Stimulated activated CD4-positive, alpha-beta T cell treated with anti-CD3 and anti-CD28 coated beads, Interleukin-4, amount 100 ng/mL, for 24 hours (primary cell): Measurements from ENCODE around the gene UBE2R2.
"Not testable (repeated sequence)": the region's sequence is repeated elsewhere in the genome, so short reads cannot be mapped to it uniquely, and the experiment has no call there.

ENCODE experiments used
- DNase-seq: peaks from one replicate; pipeline ENCODE4 v3.0.0-alpha.2; 2020

Gene UBE2R2

DNA sequence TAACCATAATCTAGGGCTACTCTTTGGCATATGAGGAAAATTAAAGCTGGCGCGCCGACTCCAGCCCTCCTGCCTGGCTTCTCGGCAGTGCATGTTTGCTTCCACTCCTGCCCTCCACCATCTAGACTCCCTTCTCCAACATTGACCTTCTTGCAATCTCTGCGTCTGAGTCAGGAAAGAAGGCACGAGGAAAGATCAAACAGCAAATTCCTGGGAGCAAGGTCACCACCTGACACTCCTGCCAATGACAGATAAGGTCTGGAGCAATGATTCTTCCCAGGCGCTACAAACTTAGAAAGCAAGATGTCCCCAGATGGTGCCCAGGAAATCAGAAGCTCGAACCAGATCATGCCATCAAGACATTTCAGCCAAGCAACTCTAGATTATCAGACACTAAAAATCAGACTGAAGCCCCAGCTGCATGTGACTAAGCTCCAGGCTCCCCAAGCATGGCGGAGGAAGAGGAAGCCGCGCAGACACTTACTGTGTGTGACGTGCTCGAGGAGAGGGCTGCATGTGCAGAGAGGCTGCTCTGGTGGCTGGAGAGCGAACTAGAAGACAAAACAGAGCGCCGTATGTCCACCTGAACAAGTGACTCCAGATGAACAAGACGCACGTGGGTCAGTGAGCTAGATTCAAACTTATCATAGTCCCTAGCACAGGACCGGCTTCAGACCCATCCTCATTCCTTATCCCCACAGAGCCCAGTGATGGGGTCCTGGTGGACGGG lies 115.3 kb downstream of the UBE2R2 start:
- no peak for DNase-seq

GRCh38 chr9:33934188-33934878 lies 117.4 kb downstream of the UBE2R2 start:
- DNase-seq, result no peak

GRCh38 chr9:33939924-33940874 lies 123.2 kb downstream of the UBE2R2 start:
- DNase-seq, result no peak

GRCh38 chr9:33942471-33943083 lies 125.6 kb downstream of the UBE2R2 start:
- DNase-seq, result no peak

GRCh38 chr9:33943389-33943788 lies 126.4 kb downstream of the UBE2R2 start:
- DNase-seq, result no peak

DNA sequence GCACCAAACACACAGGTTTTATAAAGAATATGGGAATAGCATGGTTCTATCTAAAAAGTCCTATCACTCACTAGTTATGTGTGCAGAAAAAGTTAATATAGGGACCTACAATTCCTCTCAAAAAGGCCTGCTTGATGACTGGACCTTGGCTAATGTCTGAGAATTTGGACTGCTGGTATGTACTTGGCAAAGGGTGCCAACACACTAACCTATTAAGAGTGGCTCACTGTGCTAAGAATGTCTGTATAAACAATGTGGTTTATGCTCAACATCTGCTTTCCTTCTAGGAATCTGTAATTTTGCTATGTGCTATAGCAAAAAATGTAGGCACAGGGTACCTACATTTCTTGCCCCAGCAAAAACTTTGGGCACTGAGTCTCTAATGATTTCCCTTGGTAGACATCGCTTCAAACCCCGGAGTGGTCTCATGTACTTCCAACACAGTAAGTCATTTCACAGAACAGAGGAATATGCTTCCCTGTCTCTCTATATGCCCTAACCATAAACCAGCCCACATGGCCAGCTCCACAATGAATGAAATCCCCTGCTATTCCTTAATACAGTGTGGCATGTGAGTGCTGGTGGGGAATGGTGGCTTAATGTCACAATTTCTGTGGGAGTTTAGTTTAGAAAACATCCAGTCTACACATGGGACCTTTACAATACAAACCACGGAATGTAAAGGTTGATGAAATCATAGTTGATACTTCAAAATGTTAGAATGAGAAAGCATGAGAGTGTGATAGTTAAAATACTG lies 130.0 kb downstream of the UBE2R2 start:
- DNase-seq, result no peak

- DNase-seq, result no peak
These were observed 133.4 kb downstream of the UBE2R2 start for GRCh38 chr9:33950371-33950770.

DNA sequence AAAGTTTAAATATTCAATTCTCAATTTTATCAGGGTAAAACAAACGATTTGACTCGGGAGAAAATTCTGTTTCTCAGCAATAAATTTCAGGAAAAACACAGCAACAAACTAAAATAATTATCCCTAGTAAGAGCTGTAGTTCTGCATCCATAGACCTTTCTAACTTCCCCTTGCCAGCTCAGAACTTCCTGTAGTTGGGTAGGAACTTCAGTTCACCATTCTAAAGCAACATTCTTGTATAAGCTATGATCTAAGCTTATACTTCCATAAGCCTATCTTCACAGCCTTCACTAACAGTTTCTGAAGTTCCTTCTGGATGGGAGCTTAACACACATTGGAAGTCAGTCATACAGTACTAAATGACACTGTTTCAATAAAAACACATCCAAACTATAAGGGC lies 135.1 kb downstream of the UBE2R2 start:
- no peak for DNase-seq

DNA sequence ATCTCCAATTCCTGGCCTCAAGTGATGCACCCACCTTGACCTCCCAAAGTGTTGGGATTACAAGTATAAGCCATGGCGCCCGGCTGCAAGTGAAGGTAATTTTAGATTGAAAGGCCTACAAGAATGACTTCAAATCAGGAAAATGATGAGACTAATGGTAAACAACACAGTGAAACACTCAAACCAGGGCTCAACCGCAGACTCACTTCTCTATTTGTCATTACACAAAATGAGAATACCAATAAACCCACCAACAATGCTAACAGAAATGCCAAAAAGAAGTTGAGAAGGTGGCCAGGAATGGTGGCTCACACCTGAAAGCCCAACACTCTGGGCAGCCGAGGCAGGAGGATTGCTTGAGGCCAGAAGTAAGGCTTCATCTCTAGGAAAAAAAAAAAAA lies 139.6 kb downstream of the UBE2R2 start:
- no peak for DNase-seq

DNA sequence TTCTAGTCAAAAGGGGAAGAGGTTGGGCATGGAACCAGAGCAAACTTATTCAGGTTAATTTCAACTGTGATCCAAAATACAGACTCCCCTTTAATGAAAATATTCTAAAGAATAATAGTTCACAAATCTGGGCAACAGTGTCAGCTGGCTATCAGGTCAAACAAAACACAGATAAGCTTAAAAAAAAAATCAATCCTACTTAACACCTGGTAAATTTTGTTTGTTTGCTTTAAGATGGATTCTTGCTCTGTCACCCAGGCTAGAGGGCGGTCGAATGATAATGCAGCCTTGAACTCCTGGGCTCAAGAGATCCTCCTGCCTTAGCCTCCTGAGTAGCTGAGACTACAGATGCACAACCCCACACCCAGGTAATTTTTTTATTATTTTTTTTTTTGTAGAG lies 142.8 kb downstream of the UBE2R2 start:
- DNase-seq, result no peak

GRCh38 chr9:33962468-33962867 lies 145.5 kb downstream of the UBE2R2 start:
- not testable (repeated sequence) for DNase-seq

DNA sequence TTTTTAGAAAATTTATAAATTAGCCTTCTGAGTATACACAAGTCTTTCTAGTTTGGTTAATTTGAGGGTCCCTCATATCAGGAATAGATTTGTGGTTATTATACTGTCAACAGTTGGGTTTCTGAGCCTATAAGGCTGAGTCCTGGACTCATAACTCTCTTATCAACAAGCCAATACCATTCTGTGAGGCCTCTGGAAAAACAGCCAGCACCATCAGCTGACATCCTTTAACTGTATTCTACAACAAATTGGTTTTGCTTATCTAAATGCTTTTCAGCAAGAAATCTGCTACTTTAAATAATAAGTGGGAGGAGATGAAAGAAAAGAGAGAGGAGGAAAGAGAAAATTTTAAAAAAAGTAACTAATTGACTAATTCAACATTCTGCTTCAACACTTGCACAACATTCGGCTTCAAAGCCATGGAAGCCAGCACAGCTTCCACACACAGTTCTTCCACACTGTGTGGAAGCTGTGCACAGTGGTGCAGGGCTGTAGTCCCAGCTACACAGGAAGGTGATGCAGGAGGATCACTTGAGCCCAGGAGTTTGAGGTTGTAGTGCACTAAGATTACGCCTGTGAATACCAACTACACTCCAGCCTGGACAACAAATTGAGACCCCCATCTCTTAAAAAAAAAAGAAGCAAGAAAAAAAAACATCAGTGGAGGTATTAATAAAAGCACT lies 147.3 kb downstream of the UBE2R2 start:
- DNase-seq, result no peak
